MM.1S (cell line): ENCODE results near the gene CAPN15.

Experiments
- DNase-seq: peaks from one replicate; pipeline ENCODE4 v3.0.0-alpha.2; 2015
- H2AFZ ChIP-seq: fragments of 300-600 bp; sonication (generic); 2 replicates; pipeline ENCODE4 v1.6.0; 2016; ENCODE audit warnings: antibody characterized with exemption, low read length
- H3F3A ChIP-seq: fragments of 300-600 bp; sonication (generic); 2 replicates; pipeline ENCODE4 v1.6.1; 2016; ENCODE audit warnings: mild to moderate bottlenecking, antibody characterized with exemption, low read length, moderate library complexity, mixed read lengths; ENCODE audit not compliant: insufficient read depth
- H3K27ac ChIP-seq: fragments of 300-600 bp; sonication (generic); 2 replicates; pipeline ENCODE4 v1.5.1; 2016; ENCODE audit warnings: mild to moderate bottlenecking, low read length
- H3K27me3 ChIP-seq: fragments of 300-600 bp; sonication (generic); replicated peaks from 2 replicates; pipeline ENCODE4 v1.6.0; 2016; ENCODE audit warnings: low read length; ENCODE audit not compliant: insufficient read depth
- H3K36me3 ChIP-seq: fragments of 300-600 bp; sonication (generic); replicated peaks from 2 replicates; pipeline ENCODE4 v1.6.1; 2016; ENCODE audit warnings: mild to moderate bottlenecking, low read length, mixed read lengths; ENCODE audit not compliant: insufficient read depth
- H3K4me1 ChIP-seq: fragments of 300-600 bp; sonication (generic); 2 replicates; pipeline ENCODE4 v1.6.1; 2016; ENCODE audit warnings: low read length, mixed read lengths
- H3K4me2 ChIP-seq: fragments of 300-600 bp; sonication (generic); 2 replicates; pipeline ENCODE4 v1.6.0; 2016; ENCODE audit warnings: low read depth, low read length
- H3K4me3 ChIP-seq: fragments of 300-600 bp; sonication (generic); 2 replicates; pipeline ENCODE4 v1.5.1; 2016; ENCODE audit warnings: low read length, mixed read lengths
- H3K79me2 ChIP-seq: fragments of 300-600 bp; sonication (generic); 2 replicates; pipeline ENCODE4 v1.6.1; 2016; ENCODE audit warnings: mixed run types, low read length, mixed read lengths
- H3K9ac ChIP-seq: fragments of 300-600 bp; sonication (generic); 2 replicates; pipeline ENCODE4 v1.6.1; 2016; ENCODE audit warnings: low read length, mixed read lengths
- H3K9me2 ChIP-seq: fragments of 300-600 bp; sonication (generic); replicated peaks from 2 replicates; pipeline ENCODE4 v1.6.1; 2016; ENCODE audit warnings: mild to moderate bottlenecking, low read length, mixed read lengths; ENCODE audit not compliant: insufficient read depth
- H3K9me3 ChIP-seq: fragments of 300-600 bp; sonication (generic); replicated peaks from 2 replicates; pipeline ENCODE4 v1.6.1; 2016; ENCODE audit warnings: mild to moderate bottlenecking, low read length, mixed read lengths; ENCODE audit not compliant: insufficient read depth
- H4K20me1 ChIP-seq: fragments of 300-600 bp; sonication (generic); 2 replicates; pipeline ENCODE4 v1.6.1; 2016; ENCODE audit warnings: mild to moderate bottlenecking, low read length, moderate library complexity, mixed read lengths; ENCODE audit not compliant: insufficient read depth
- EZH2 ChIP-seq: fragments of 300-600 bp; sonication (generic); optimal IDR thresholded peaks from 2 replicates; pipeline ENCODE3; 2017; ENCODE audit warnings: low read depth, mild to moderate bottlenecking, antibody characterized with exemption, low read length, mixed read lengths
- EZH2phosphoT487 ChIP-seq: fragments of 300-600 bp; sonication (generic); IDR thresholded peaks from 2 replicates; pipeline ENCODE4 v1.6.1; 2018; ENCODE audit warnings: antibody characterized with exemption, low read length
- TF ChIP-seq, protein P1 (sequence below): fragments of 300-600 bp; sonication (generic); IDR thresholded peaks from 2 replicates; pipeline ENCODE4 v1.5.1; 2016; ENCODE audit warnings: antibody characterized with exemption, low read length, mixed read lengths

The CAPN15 gene

DNA sequence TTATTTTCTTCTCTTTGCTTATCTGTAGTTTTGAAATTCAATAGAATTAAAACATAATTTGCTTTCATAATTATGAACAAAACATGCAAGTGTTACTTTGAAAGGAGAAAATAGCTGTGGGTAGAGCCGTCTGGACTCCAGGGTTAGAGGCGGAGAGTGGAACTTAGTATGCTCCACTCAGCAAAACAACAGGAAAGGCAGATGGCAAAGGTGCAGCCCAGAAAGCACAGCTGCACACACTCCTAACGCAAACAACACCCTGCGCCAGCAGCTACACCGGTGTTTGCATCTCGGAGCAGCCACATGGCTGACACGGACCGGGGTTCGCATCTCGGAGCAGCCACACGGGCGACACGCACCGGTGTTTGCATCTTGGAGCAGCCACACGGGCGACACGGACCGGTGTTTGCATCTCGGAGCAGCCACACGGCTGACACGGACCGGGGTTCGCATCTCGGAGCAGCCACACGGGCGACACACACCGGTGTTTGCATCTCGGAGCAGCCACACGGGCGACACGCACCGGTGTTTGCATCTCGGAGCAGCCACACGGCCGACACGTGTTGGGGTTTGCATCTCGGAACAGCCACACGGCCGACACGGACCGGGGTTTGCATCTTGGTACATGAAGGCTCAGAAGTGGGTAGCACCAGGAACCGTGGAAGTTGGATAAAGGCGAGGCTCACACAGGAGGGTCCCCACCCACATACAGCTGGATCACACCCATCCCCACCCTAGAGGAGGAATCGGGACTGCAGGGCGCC, 12.2 kb upstream of the CAPN15 start:
- Histone ChIP-seq H4K20me1 (no peaks in the 10 kb centered on the region), H3K9me2 (no peaks in the 10 kb centered on the region), H3K4me3 (no peak overlapping the region), H3K9me3 (no peaks in the 10 kb centered on the region), H3F3A (no peaks in the 10 kb centered on the region), H3K4me2 (no peak overlapping the region), H3K79me2 (no peaks in the 10 kb centered on the region), H3K27ac (no peak overlapping the region), H3K36me3 (no peaks in the 10 kb centered on the region), H3K9ac (no peak overlapping the region), H3K27me3 (no peaks in the 10 kb centered on the region), H2AFZ (no peak overlapping the region), H3K4me1 (no peaks in the 10 kb centered on the region)
- no peak for DNase-seq
- TF ChIP-seq, protein P1, sequence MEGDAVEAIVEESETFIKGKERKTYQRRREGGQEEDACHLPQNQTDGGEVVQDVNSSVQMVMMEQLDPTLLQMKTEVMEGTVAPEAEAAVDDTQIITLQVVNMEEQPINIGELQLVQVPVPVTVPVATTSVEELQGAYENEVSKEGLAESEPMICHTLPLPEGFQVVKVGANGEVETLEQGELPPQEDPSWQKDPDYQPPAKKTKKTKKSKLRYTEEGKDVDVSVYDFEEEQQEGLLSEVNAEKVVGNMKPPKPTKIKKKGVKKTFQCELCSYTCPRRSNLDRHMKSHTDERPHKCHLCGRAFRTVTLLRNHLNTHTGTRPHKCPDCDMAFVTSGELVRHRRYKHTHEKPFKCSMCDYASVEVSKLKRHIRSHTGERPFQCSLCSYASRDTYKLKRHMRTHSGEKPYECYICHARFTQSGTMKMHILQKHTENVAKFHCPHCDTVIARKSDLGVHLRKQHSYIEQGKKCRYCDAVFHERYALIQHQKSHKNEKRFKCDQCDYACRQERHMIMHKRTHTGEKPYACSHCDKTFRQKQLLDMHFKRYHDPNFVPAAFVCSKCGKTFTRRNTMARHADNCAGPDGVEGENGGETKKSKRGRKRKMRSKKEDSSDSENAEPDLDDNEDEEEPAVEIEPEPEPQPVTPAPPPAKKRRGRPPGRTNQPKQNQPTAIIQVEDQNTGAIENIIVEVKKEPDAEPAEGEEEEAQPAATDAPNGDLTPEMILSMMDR = no peak
- TF ChIP-seq EZH2phosphoT487 (no peak), EZH2 (no peak)

DNA sequence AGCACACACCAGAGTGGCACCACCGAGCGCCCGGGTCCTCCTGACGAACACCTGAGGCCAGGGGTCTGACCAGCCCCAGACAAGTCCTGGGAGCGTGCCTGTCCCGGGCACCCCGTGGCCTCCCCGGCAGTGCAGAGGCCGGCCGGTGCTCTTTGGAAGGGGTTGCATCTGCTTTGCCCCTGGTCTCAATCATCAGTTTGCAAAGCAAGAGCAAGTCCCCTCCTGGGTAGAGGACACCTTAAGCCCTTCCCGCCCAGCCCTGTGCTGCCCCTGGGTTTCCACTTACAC, 11.6 kb upstream of the CAPN15 start:
- H3K27me3 ChIP-seq = no peaks in the 10 kb centered on the region
- TF ChIP-seq EZH2 (no peak), EZH2phosphoT487 (no peak)
- TF ChIP-seq, protein P1 = no peak
- H3K4me1 ChIP-seq = no peaks in the 10 kb centered on the region
- no peaks in the 10 kb centered on the region for H3K79me2 ChIP-seq
- DNase-seq = no peak
- no peaks in the 10 kb centered on the region for H3K9me2 ChIP-seq
- H3K4me3 ChIP-seq = no peak overlapping the region
- H3K9me3 ChIP-seq = no peaks in the 10 kb centered on the region
- no peak overlapping the region for H3K9ac ChIP-seq
- no peak overlapping the region for H2AFZ ChIP-seq
- no peak overlapping the region for H3K27ac ChIP-seq
- H3K36me3 ChIP-seq = no peaks in the 10 kb centered on the region
- no peaks in the 10 kb centered on the region for H3F3A ChIP-seq
- H4K20me1 ChIP-seq = no peaks in the 10 kb centered on the region
- H3K4me2 ChIP-seq = no peak overlapping the region

DNA sequence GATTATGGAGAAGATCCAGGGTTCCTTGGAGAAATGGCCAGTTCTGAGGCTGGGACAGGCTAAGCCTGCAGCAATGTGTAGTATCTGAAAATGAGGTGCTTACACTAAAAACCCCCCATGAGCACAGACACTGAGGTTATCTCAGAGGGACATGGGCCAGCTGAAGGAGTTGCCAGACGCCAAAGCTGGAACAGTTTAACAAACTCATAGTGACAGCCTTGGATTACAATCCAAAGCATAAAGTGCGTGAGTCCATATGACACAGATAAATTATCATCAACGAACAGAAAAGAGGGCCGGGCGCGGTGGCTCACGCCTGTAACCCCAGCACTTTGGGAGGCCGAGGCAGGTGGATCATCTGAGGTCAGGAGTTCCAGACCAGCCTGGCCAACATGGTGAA, 11.2 kb upstream of the CAPN15 start:
- H4K20me1 ChIP-seq = no peaks in the 10 kb centered on the region
- no peaks in the 10 kb centered on the region for H3K36me3 ChIP-seq
- no peaks in the 10 kb centered on the region for H3K27me3 ChIP-seq
- H3K9ac ChIP-seq = no peak overlapping the region
- TF ChIP-seq EZH2 (no peak), EZH2phosphoT487 (no peak)
- TF ChIP-seq, protein P1 = no peak
- H3F3A ChIP-seq = no peaks in the 10 kb centered on the region
- H3K79me2 ChIP-seq = no peaks in the 10 kb centered on the region
- no peaks in the 10 kb centered on the region for H3K9me2 ChIP-seq
- H3K4me2 ChIP-seq = no peak overlapping the region
- no peaks in the 10 kb centered on the region for H3K9me3 ChIP-seq
- H2AFZ ChIP-seq = no peak overlapping the region
- H3K4me3 ChIP-seq = no peak overlapping the region
- no peak overlapping the region for H3K27ac ChIP-seq
- no peaks in the 10 kb centered on the region for H3K4me1 ChIP-seq
- DNase-seq = no peak
